A549 (cell line): ENCODE results near the gene ATG101. TPM values are rescaled to one million over a fixed set of nuclear protein-coding genes. Genes with fewer than 3 reads are reported as not detected.

Experiments used
- ATAC-seq, 2 experiments: fragments of 200-7000 bp in 1 of 2; fragments of >200 bp in 1 of 2; cut with Nextera tagmentation in 1 of 2; cut with Tn5 transposase in 1 of 2; 3 replicates each; pipeline versions ENCODE4 v1.8.0 to v1.9.1; 2018 to 2020; ENCODE audit warnings: mild to moderate bottlenecking in 1 of 2, moderate library complexity in 1 of 2
- CTCF ChIA-PET: fragments of 300-600 bp; sonication (Branson Sonifier 250); formaldehyde crosslinking; extraction: SDS; loops from one replicate; lab custom pipeline; 2021; ENCODE audit warnings: antibody characterized with exemption, inconsistent platforms; lab: Yijun Ruan, JAX
- POLR2A ChIA-PET: fragments of 350-600 bp; formaldehyde crosslinking; extraction: SDS; loops from one replicate; lab custom pipeline; 2021; ENCODE audit warnings: antibody characterized with exemption, inconsistent platforms; lab: Yijun Ruan, JAX
- DNase-seq, 2 experiments: peaks; one replicate each; pipeline versions ENCODE4 v3.0.0 to v3.0.0-alpha.2; 2011 to 2016; ENCODE audit warnings: low read depth in 1 of 2, low spot score in 1 of 2
- FAIRE-seq: peaks from 2 replicates; lab custom pipeline; 2011; peaks lifted over from hg19 to GRCh38; lab: Jason Lieb, UNC
- H3K27ac ChIP-seq, 2 experiments: fragments of >200 bp; sonication (Bioruptor Twin); formaldehyde crosslinking; 3 replicates each; pipeline ENCODE4 v1.5.1; 2016 to 2017
- H3K4me1 ChIP-seq: fragments of >200 bp; sonication (Bioruptor Twin); formaldehyde crosslinking; 3 replicates; pipeline ENCODE4 v1.6.1; 2016
- H3K4me2 ChIP-seq: fragments of >200 bp; sonication (Bioruptor Twin); formaldehyde crosslinking; 3 replicates; pipeline ENCODE4 v1.6.1; 2016
- H3K4me3 ChIP-seq: fragments of >200 bp; sonication (Bioruptor Twin); formaldehyde crosslinking; 3 replicates; pipeline ENCODE4 v1.5.1; 2016
- H3K9me3 ChIP-seq: fragments of >200 bp; sonication (Bioruptor Twin); formaldehyde crosslinking; 3 replicates; pipeline ENCODE4 v1.6.1; 2016
- ATOH8 ChIP-seq: fragments of 250-450 bp; sonication (Bioruptor Pico); IDR thresholded peaks from 2 replicates; pipeline ENCODE4 v1.5.0; 2020; ENCODE audit warnings: low read depth, mild to moderate bottlenecking, moderate library complexity
- BCL3 ChIP-seq: fragments of >200 bp; sonication (Bioruptor Twin); formaldehyde crosslinking; IDR thresholded peaks from 3 replicates; pipeline ENCODE4 v1.6.1; 2016
- BHLHE40 ChIP-seq: IDR thresholded peaks from 2 replicates; pipeline ENCODE4 v1.6.1; 2012; ENCODE audit warnings: low read depth, low read length, inconsistent platforms
- CHD4 ChIP-seq: fragments of 200-600 bp; sonication (generic); IDR thresholded peaks from 2 replicates; pipeline ENCODE4 v1.6.1; 2016; ENCODE audit warnings: antibody characterized with exemption, mild to moderate bottlenecking, borderline replicate concordance
- CTCF ChIP-seq: fragments of >200 bp; sonication (Bioruptor Twin); formaldehyde crosslinking; IDR thresholded peaks from 3 replicates; pipeline ENCODE4 v1.5.1; 2016
- FOSB ChIP-seq: fragments of 250-450 bp; sonication (Bioruptor Pico); IDR thresholded peaks from 2 replicates; pipeline ENCODE4 v1.5.0; 2020; ENCODE audit warnings: mild to moderate bottlenecking, moderate library complexity
- FOSL2 ChIP-seq, 2 experiments: fragments of 450-650 bp in 1 of 2; fragments of >200 bp in 1 of 2; sonication (Bioruptor Twin) in 1 of 2; formaldehyde crosslinking; IDR thresholded peaks; 2 replicates each; pipeline versions ENCODE4 v1.5.0 to v1.6.1; 2016 to 2020; ENCODE audit warnings: mild to moderate bottlenecking in 1 of 2, moderate library complexity in 1 of 2
- FOXS1 ChIP-seq: fragments of 250-450 bp; sonication (Bioruptor Pico); IDR thresholded peaks from 2 replicates; pipeline ENCODE4 v1.5.0; 2020; ENCODE audit warnings: mild to moderate bottlenecking, moderate library complexity
- HDAC2 ChIP-seq: fragments of 200-600 bp; sonication (generic); IDR thresholded peaks from 2 replicates; pipeline ENCODE4 v1.6.1; 2016
- HEYL ChIP-seq: fragments of 250-450 bp; sonication (Bioruptor Pico); IDR thresholded peaks from 2 replicates; pipeline ENCODE4 v1.8.0; 2021; ENCODE audit warnings: mild to moderate bottlenecking, moderate library complexity
- HOXB5 ChIP-seq: fragments of 250-450 bp; sonication (Bioruptor Pico); IDR thresholded peaks from 2 replicates; pipeline ENCODE4 v1.5.0; 2020; ENCODE audit warnings: mild to moderate bottlenecking, moderate library complexity
- JUNB ChIP-seq: fragments of >200 bp; sonication (Bioruptor Twin); formaldehyde crosslinking; IDR thresholded peaks from 2 replicates; pipeline ENCODE4 v1.6.1; 2016
- KDM5A ChIP-seq: fragments of 200-600 bp; sonication (generic); IDR thresholded peaks from 2 replicates; pipeline ENCODE4 v1.6.1; 2016; ENCODE audit warnings: antibody characterized with exemption, mild to moderate bottlenecking
- MAFK ChIP-seq: fragments of 450-650 bp; IDR thresholded peaks from 2 replicates; pipeline ENCODE4 v1.6.1; 2014; ENCODE audit not compliant: partially characterized antibody
- MAZ ChIP-seq: fragments of 150-350 bp; IDR thresholded peaks from 2 replicates; pipeline ENCODE4 v1.6.1; 2014; ENCODE audit warnings: antibody characterized with exemption, low read depth, low read length, borderline replicate concordance
- NFE2L2 ChIP-seq: fragments of 150-350 bp; conservative IDR thresholded peaks from 2 replicates; pipeline ENCODE4 v1.6.1; 2014; ENCODE audit warnings: low read length
- NR3C1 ChIP-seq: fragments of >200 bp; sonication (Bioruptor Twin); formaldehyde crosslinking; IDR thresholded peaks from 3 replicates; pipeline ENCODE4 v1.6.1; 2017
- PBX3 ChIP-seq: IDR thresholded peaks from 2 replicates; pipeline ENCODE4 v1.6.1; 2012
- PHF8 ChIP-seq: fragments of 200-600 bp; sonication (generic); IDR thresholded peaks from 2 replicates; pipeline ENCODE4 v1.6.1; 2016; ENCODE audit warnings: low read depth, mild to moderate bottlenecking, antibody characterized with exemption, moderate library complexity, borderline replicate concordance
- POLR2A ChIP-seq: IDR thresholded peaks from 2 replicates; pipeline ENCODE4 v1.6.1; 2012; ENCODE audit warnings: mild to moderate bottlenecking, low read length
- POLR2AphosphoS2 ChIP-seq: conservative IDR thresholded peaks from 2 replicates; pipeline ENCODE4 v1.6.1; 2012; ENCODE audit warnings: low read length, improper control_type of control experiment, inconsistent platforms
- RAD21 ChIP-seq, 2 experiments: fragments of >200 bp in 1 of 2; sonication (Bioruptor Twin) in 1 of 2; formaldehyde crosslinking in 1 of 2; IDR thresholded peaks in 1 of 2; conservative IDR thresholded peaks in 1 of 2; 2 replicates in 1 of 2; 3 replicates in 1 of 2; pipeline ENCODE4 v1.6.1; 2012 to 2018; ENCODE audit warnings: inconsistent platforms in 1 of 2
- RCOR1 ChIP-seq: fragments of 150-350 bp; IDR thresholded peaks from 2 replicates; pipeline ENCODE4 v1.6.1; 2014; ENCODE audit warnings: antibody characterized with exemption, low read length, low read depth
- SREBF2 ChIP-seq: fragments of 450-650 bp; IDR thresholded peaks from 2 replicates; pipeline ENCODE4 v1.6.1; 2014; ENCODE audit warnings: mild to moderate bottlenecking, moderate library complexity
- TFCP2L1 ChIP-seq: fragments of 250-450 bp; sonication (Bioruptor Pico); IDR thresholded peaks from 2 replicates; pipeline ENCODE4 v1.5.0; 2021; ENCODE audit warnings: mild to moderate bottlenecking
- ZNF302 ChIP-seq: fragments of 250-450 bp; sonication (Bioruptor Pico); IDR thresholded peaks from 2 replicates; pipeline ENCODE4 v1.9.0; 2021; ENCODE audit warnings: inconsistent platforms, mild to moderate bottlenecking, moderate library complexity
- ZSCAN20 ChIP-seq: fragments of 250-450 bp; sonication (Bioruptor Pico); IDR thresholded peaks from 2 replicates; pipeline ENCODE4 v1.8.0; 2022; ENCODE audit warnings: mild to moderate bottlenecking, moderate library complexity
- WGBS: methylation state at CpG from one replicate; pipeline ENCODE4 v1.1.6; 2017; ENCODE audit errors: missing lambda C conversion rate; 5-methylcytosine and 5-hydroxymethylcytosine counted together
- polyA plus RNA-seq, 4 experiments: library from polyadenylated mRNA; depleted of rRNA in 3 of 4; stranded (reverse); fragments of >200 nt; fragmentation: RNase III in 1 of 4; extraction: RNeasy Plus Mini Kit Qiagen cat#74134 plus additional on column Dnase treatment in 1 of 4; gene quantifications; 2 replicates in 3 of 4; 3 replicates in 1 of 4; pipeline ENCODE4 v1.2.3, GENCODE V29; 2011 to 2017
- TF ChIP-seq, protein P1 (sequence below): IDR thresholded peaks from 2 replicates; pipeline ENCODE4 v1.6.1; 2012; ENCODE audit warnings: low read depth, borderline replicate concordance

Gene ATG101
- polyA plus RNA-seq, 2 of the 4 experiments (the other 2 are of a cell fraction) = 87.9 to 141 TPM

GRCh38 chr12:52029685-52030084 is 40.1 kb upstream of the ATG101 start:
- FAIRE-seq (no peak), DNase-seq (peak; percentile 62 to 76), ATAC-seq (peak; percentile 16 to 19; a peak in 4 of 6 replicates)
- Histone ChIP-seq H3K4me3 (no peak overlapping the region), H3K9me3 (no peaks in the 10 kb centered on the region), H3K4me2 (no peak overlapping the region), H3K4me1 (peaks cover 29% of the 10 kb centered on the region), H3K27ac (peak overlapping the region in 1 of 2 experiments; percentile 21; a peak in 1 of 6 replicates)
- TF ChIP-seq CTCF (no peak), KDM5A (no peak), FOXS1 (CRISPR knock-in tag) (no peak), PHF8 (no peak), BCL3 (no peak), HDAC2 (no peak), RCOR1 (no peak), BHLHE40 (no peak), POLR2AphosphoS2 (no peak), RAD21 (conservative IDR thresholded peaks at IDR 0.05 in 1 of 2, IDR thresholded peaks at IDR 0.05 in 1 of 2) (no peak), JUNB (no peak), ZNF302 (CRISPR knock-in tag) (no peak), POLR2A (no peak), NFE2L2 (no peak), SREBF2 (no peak), MAZ (no peak), MAFK (no peak)
- ChIA-PET CTCF (interaction anchor here (1.0 to 41.8 kb wide), 7 partner anchors 5 to 553 kb away, joined by 3 to 1730 read pairs (median 426); partner anchors contain the start of genes ATG101, NR4A1, SMIM41 and TAMALIN), POLR2A (no interaction called here)
- 40% methylated on average over 4 of the region's 4 CpGs for WGBS

GRCh38 chr12:52032446-52032803 is 37.4 kb upstream of the ATG101 start:
- H3K27ac ChIP-seq = peak overlapping the region; percentile 9 to 44; a peak in 2 of 6 replicates
- DNase-seq = no peak
- POLR2A ChIA-PET = interaction anchor here (0.5 to 2.5 kb wide), 8 partner anchors 9 to 88 kb away, joined by 3 to 37 read pairs (median 6); partner anchors contain the start of genes ATG101 and NR4A1
- TF ChIP-seq CHD4 (no peak), NR3C1 (no peak), FOSB (CRISPR knock-in tag) (0 out of 2 replicates have a peak, but pooled peaks have one; percentile 13)
- TF ChIP-seq, all 56 proteins: peak for 1
- CTCF ChIA-PET = interaction anchor here (1.2 to 41.8 kb wide), 9 partner anchors 6 to 111 kb away, joined by 4 to 1730 read pairs (median 7); partner anchors contain the start of genes ATG101, NR4A1, SMIM41 and TAMALIN
- 31% methylated on average over 5 of the region's 5 CpGs for WGBS
- Histone ChIP-seq H3K9me3 (no peaks in the 10 kb centered on the region), H3K4me2 (peak overlapping the region; percentile 76), H3K4me3 (peak overlapping the region; percentile 32), H3K4me1 (peaks cover 28% of the 10 kb centered on the region)
- peak; percentile 13 to 22; a peak in 1 of 6 replicates for ATAC-seq
- FAIRE-seq = no peak

GRCh38 chr12:52032804-52033445 is 36.9 kb upstream of the ATG101 start:
- POLR2A ChIA-PET = interaction anchor here (0.8 to 2.5 kb wide), 7 partner anchors 10 to 37 kb away, joined by 3 to 37 read pairs (median 4); partner anchors contain the start of genes ATG101 and NR4A1
- FAIRE-seq (no peak), DNase-seq (peak; percentile 97)
- TF ChIP-seq ZSCAN20 (peak; percentile 93; the same call in 1 of the 2 replicates), HOXB5 (CRISPR knock-in tag) (peak; percentile 59; the same call in 1 of the 2 replicates), ATOH8 (CRISPR knock-in tag) (peak; percentile 55; the same call in 1 of the 2 replicates), FOSL2 (IDR thresholded peaks at IDR 0.05) (no peak), FOSL2 (CRISPR knock-in tag; IDR thresholded peaks at IDR 0.05) (no peak), FOXS1 (CRISPR knock-in tag) (0 out of 2 replicates have a peak, but pooled peaks have one; percentile 40), HEYL (CRISPR knock-in tag) (peak; percentile 84; the same call in 1 of the 2 replicates), TFCP2L1 (CRISPR knock-in tag) (peak; percentile 53; the same call in 1 of the 2 replicates), PBX3 (no peak), BHLHE40 (no peak), FOSB (CRISPR knock-in tag) (no peak)
- TF ChIP-seq, protein P1, sequence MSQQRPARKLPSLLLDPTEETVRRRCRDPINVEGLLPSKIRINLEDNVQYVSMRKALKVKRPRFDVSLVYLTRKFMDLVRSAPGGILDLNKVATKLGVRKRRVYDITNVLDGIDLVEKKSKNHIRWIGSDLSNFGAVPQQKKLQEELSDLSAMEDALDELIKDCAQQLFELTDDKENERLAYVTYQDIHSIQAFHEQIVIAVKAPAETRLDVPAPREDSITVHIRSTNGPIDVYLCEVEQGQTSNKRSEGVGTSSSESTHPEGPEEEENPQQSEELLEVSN = peak; percentile 51; the same call in 1 of the 2 replicates

More at GRCh38 chr12:52032804-52033445, 36.9 kb upstream of the ATG101 start:
- peak overlapping the region; percentile 32 for H3K4me3 ChIP-seq
- peak overlapping the region; percentile 76 for H3K4me2 ChIP-seq
- CTCF ChIA-PET = interaction anchor here (1.2 to 41.8 kb wide), 9 partner anchors 5 to 110 kb away, joined by 4 to 1730 read pairs (median 7); partner anchors contain the start of genes ATG101, NR4A1, SMIM41 and TAMALIN
- peak; percentile 93 to 94 for ATAC-seq
- H3K27ac ChIP-seq = peak overlapping the region; percentile 65 to 77
- peaks cover 28% of the 10 kb centered on the region for H3K4me1 ChIP-seq
- no peaks in the 10 kb centered on the region for H3K9me3 ChIP-seq
- WGBS = 17% methylated on average over 17 of the region's 48 CpGs
